ENCODE results near the gene ADAMTS2.

DNA sequence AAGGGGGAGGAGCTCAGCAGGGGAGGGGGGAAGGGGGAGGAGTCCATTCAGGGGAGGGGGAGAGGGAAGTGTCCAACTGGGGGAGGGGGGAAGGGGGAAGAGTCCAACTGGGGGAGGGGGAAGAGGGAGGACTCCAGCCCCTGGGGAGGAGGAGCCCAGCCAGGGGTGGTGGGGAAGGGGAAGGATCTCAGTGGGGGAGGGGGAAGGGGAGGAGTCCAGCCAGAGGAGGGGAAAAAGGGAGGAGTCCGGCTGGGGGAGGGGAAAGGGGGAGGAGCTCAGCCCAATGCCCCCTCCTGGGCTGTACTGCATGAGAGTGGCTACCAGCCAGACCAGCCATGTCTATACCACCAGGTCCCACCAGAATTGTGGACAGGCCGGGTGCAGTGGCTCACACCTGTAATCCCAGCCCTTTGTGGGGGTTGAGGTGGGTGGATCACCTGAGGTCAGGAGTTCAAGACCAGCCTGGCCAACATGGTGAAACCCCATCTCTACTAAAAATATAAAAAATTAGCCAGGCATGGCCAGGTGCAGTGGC lies 30.6 kb upstream of the ADAMTS2 start:
- TF ChIP-seq, protein P1, sequence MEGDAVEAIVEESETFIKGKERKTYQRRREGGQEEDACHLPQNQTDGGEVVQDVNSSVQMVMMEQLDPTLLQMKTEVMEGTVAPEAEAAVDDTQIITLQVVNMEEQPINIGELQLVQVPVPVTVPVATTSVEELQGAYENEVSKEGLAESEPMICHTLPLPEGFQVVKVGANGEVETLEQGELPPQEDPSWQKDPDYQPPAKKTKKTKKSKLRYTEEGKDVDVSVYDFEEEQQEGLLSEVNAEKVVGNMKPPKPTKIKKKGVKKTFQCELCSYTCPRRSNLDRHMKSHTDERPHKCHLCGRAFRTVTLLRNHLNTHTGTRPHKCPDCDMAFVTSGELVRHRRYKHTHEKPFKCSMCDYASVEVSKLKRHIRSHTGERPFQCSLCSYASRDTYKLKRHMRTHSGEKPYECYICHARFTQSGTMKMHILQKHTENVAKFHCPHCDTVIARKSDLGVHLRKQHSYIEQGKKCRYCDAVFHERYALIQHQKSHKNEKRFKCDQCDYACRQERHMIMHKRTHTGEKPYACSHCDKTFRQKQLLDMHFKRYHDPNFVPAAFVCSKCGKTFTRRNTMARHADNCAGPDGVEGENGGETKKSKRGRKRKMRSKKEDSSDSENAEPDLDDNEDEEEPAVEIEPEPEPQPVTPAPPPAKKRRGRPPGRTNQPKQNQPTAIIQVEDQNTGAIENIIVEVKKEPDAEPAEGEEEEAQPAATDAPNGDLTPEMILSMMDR (IDR thresholded peaks at IDR 0.05; ENCODE audit: borderline replicate concordance, extremely low read depth, low read length, poor library complexity, severe bottlenecking), result no peak
- no peak for TF ChIP-seq EZH2 (IDR thresholded peaks at IDR 0.05; ENCODE audit: borderline replicate concordance, low read depth, low read length, severe bottlenecking)

Measured in DND-41 (cell line).